ENCODE measurements around the gene RIOK3.

RIOK3 gene

DNA sequence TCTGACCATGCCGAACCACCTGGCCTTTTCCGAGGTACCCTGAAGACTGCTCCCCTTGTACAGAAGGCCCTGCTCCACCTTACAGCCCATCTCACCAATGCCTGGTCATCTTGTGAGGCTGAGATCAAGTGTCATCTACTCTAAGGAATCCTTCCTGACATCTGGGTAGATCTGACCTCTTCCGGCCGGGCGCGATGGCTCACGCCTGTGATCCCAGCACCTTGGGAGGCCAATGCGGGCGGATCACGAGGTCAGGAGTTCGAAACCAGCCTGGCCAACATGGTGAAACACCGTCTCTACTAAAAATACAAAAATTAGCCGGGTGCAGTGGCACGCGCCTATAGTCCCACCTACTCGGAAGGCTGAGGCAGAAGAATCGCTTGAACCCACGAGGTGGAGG lies 2.1 kb upstream of the RIOK3 start:
- no peak for DNase-seq (ENCODE audit: low spot score)
- Histone ChIP-seq H3K4me3 (no peak overlapping the region), H3K27ac (no peak overlapping the region)
- TF ChIP-seq, protein P1, sequence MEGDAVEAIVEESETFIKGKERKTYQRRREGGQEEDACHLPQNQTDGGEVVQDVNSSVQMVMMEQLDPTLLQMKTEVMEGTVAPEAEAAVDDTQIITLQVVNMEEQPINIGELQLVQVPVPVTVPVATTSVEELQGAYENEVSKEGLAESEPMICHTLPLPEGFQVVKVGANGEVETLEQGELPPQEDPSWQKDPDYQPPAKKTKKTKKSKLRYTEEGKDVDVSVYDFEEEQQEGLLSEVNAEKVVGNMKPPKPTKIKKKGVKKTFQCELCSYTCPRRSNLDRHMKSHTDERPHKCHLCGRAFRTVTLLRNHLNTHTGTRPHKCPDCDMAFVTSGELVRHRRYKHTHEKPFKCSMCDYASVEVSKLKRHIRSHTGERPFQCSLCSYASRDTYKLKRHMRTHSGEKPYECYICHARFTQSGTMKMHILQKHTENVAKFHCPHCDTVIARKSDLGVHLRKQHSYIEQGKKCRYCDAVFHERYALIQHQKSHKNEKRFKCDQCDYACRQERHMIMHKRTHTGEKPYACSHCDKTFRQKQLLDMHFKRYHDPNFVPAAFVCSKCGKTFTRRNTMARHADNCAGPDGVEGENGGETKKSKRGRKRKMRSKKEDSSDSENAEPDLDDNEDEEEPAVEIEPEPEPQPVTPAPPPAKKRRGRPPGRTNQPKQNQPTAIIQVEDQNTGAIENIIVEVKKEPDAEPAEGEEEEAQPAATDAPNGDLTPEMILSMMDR (IDR thresholded peaks at IDR 0.05): no peak

DNA sequence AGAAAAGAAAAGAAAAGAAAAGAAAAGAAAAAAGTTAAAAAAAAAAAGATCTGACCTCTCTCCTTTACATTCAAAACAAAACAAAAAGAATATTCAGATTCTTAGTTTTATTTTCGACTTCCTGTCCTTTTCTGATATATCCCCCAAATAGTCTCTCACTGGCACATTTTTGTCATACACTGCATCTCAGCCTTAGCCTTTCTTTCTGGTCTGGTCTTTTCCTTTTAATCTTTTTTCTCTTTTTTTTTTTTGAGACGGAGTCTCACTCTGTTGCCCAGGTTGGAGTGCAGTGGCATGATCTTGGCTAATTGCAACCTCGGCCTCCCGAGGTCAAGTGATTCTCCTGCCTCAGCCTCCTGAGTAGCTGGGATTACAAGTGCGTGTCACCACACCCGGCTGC lies 1.6 kb upstream of the RIOK3 start:
- TF ChIP-seq, protein P1 (IDR thresholded peaks at IDR 0.05): no peak
- no peak overlapping the region for H3K4me3 ChIP-seq
- H3K27ac ChIP-seq: no peak overlapping the region
- no peak for DNase-seq (ENCODE audit: low spot score)

DNA sequence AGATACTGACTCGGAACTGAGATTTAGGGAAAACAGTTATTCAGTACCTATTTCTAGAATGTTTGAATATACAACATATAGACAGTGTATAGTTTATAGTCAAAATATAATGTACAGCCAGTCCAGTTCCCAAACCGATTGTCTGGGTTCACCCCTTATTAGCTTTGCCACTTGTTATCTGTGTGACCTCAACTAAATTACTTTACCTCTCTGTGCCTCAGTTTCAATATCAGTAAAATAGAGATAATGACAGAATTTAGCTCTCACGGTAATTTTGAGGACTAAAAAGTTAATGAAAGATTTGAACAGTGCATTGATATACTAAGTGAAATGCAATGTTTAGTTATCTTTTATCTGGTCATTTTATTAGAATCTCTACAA lies 750 bp upstream of the RIOK3 start:
- peak overlapping the region; percentile 89 to 98 for H3K27ac ChIP-seq
- TF ChIP-seq, protein P1 (IDR thresholded peaks at IDR 0.05): no peak
- no peak for DNase-seq (ENCODE audit: low spot score)
- peak overlapping the region; percentile 98 for H3K4me3 ChIP-seq

DNA sequence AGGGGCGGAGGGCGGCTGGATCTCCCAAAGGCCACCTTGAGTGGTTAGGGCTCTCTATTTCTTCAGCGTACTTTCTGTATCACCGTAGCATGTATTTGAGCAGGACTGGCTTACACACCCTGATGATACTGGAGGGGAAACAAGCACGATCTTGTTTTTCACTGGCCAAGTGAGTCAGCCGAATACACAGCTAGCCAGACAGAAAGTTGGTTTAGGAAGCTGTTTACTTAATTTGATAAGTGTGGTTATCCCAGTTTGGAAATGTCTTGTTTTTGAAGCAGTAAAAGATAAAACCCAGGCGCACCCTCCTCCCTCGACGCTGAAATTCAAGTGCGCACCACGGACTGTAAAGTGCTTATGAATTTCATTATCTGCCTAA lies 582 bp downstream of the RIOK3 start:
- DNase-seq (ENCODE audit: low spot score): no peak
- peak overlapping the region; percentile 98 for H3K4me3 ChIP-seq
- TF ChIP-seq, protein P1 (IDR thresholded peaks at IDR 0.05): no peak
- peak overlapping the region; percentile 89 to 98 for H3K27ac ChIP-seq

DNA sequence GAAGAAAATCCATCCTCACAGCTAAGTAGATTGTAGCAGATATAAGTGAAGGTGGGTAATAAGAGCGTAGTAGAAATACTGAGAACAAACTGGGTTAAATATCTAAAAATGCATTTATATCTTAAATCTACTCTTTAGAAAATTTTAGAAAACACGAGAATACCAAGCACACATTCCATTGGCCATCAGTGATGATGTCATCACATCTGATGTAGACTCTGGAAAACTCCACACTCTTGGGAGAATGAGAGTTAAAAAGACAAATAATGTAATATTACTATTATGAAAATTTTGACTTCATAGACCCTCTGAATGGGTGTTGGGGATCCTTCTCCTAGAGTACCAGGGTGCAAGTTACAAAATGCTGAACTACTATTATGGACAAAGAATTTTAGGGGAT lies 3.7 kb downstream of the RIOK3 start:
- TF ChIP-seq, protein P1 (IDR thresholded peaks at IDR 0.05): no peak
- no peak overlapping the region for H3K4me3 ChIP-seq
- no peak for DNase-seq (ENCODE audit: low spot score)
- no peak overlapping the region for H3K27ac ChIP-seq

DNA sequence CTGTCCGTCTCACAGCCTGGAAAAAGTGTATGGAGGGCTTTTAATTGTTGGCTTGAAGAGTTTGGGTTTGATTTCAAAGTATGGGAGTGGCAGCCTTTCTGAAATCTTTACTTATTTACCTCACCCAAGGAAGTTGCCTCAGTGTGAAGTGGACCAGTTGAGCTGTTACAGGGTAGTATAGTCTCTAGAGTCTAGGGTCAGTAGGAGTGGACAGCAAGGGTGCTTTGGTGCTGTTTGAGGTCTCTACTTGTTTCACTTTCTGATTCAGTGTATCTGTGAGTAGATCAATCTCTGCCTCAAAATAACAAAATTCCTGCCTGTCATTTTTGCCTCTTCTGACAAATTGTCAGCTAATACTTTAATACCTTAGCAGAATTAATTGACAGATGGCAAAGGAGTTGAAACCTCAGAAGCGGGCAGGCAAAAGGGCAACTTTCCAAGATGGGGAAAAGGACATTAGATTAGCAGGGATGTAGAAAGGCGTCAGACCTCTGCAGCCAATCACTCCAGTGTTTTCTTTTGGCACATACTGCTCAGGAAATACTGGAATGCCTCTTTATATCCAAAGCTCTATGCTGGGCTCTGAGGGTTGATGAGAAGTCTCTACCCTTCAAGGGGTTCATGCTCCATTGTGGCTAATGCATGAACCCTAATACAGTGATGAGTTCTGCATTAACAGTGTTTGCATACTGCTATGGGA lies 5.9 kb downstream of the RIOK3 start:
- no peak for DNase-seq (ENCODE audit: low spot score)
- TF ChIP-seq, protein P1 (IDR thresholded peaks at IDR 0.05): no peak
- Histone ChIP-seq H3K27ac (no peak overlapping the region), H3K4me3 (peak overlapping the region; percentile 21)

DNA sequence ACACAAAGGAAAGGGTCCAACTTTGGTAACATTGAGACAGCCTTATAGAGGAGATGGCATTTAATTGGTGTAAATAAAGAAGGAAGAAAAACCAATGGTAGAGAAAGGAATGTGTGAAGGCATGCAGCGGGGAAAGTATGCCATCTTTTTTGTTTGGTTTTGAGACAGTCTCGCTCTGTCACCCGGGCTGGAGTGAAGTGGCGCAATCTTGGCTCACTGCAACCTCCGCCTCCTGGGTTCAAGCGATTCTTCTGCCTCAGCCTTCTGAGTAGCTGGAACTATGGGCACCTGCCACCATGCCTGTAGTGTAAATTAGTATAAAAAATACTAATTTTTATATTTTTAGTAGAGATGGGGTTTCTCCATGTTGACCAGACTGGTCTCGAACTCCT lies 6.4 kb downstream of the RIOK3 start:
- Histone ChIP-seq H3K27ac (no peak overlapping the region), H3K4me3 (peak overlapping the region; percentile 21)
- TF ChIP-seq, protein P1 (IDR thresholded peaks at IDR 0.05): no peak
- DNase-seq (ENCODE audit: low spot score): no peak

Data from coronary artery (tissue), 2 donors.